CD4-positive, alpha-beta T cell treated with Interleukin-21 for 1 hour (primary cell): ENCODE results near the gene NSMF.

Source experiments
- DNase-seq: peaks from one replicate; pipeline ENCODE4 v3.0.0-alpha.2; 2020

Gene NSMF

GRCh38 chr9:137491735-137492432 is 32.8 kb upstream of the NSMF start:
- DNase-seq, result no peak

- no peak for DNase-seq
These were observed 31.5 kb upstream of the NSMF start for GRCh38 chr9:137490532-137491186.

GRCh38 chr9:137488906-137489305 is 29.8 kb upstream of the NSMF start:
- DNase-seq, result no peak

GRCh38 chr9:137488327-137488653 is 29.2 kb upstream of the NSMF start:
- no peak for DNase-seq

GRCh38 chr9:137487454-137488326 is 28.6 kb upstream of the NSMF start:
- no peak for DNase-seq

GRCh38 chr9:137486545-137487453 is 27.7 kb upstream of the NSMF start:
- no peak for DNase-seq

- no peak for DNase-seq
These were observed 27.0 kb upstream of the NSMF start for GRCh38 chr9:137486141-137486490.

- no peak for DNase-seq
These were observed 26.4 kb upstream of the NSMF start for GRCh38 chr9:137485343-137486140.

- DNase-seq, result no peak
These were observed 25.6 kb upstream of the NSMF start for GRCh38 chr9:137484551-137485315.

- no peak for DNase-seq
These were observed 23.1 kb upstream of the NSMF start for GRCh38 chr9:137482094-137482781.

- no peak for DNase-seq
These were observed 21.9 kb upstream of the NSMF start for GRCh38 chr9:137480686-137481683.

- DNase-seq, result no peak
These were observed 21.0 kb upstream of the NSMF start for GRCh38 chr9:137479892-137480685.

GRCh38 chr9:137478962-137479861 is 20.1 kb upstream of the NSMF start:
- no peak for DNase-seq

- DNase-seq, result no peak
These were observed 19.5 kb upstream of the NSMF start for GRCh38 chr9:137478613-137478961.

GRCh38 chr9:137477778-137478612 is 18.9 kb upstream of the NSMF start:
- DNase-seq, result no peak

- DNase-seq, result no peak
These were observed 17.7 kb upstream of the NSMF start for GRCh38 chr9:137476856-137477255.
